Gastrocnemius medialis (tissue), 4 donors: ENCODE results near the gene ROPN1L.

ENCODE experiments used
- CTCF ChIP-seq, 5 experiments: fragments of 450-650 bp in 3 of 5; fragments of 200-600 bp in 2 of 5; sonication (generic) in 2 of 5; IDR thresholded peaks in 4 of 5; conservative IDR thresholded peaks in 1 of 5; 1 replicate in 4 of 5; 2 replicates in 1 of 5; pipeline ENCODE4 v1.5.1; 2016 to 2019; ENCODE audit warnings: antibody characterized with exemption in 5 of 5, mild to moderate bottlenecking in 3 of 5, moderate library complexity in 3 of 5
- POLR2A ChIP-seq, 2 donors: fragments of 450-650 bp; IDR thresholded peaks; one replicate each; pipeline ENCODE4 v1.6.1; 2017; ENCODE audit warnings: antibody characterized with exemption in 2 of 2, mild to moderate bottlenecking in 2 of 2, moderate library complexity in 2 of 2

- no peak for TF ChIP-seq POLR2A (IDR thresholded peaks at IDR 0.05)
- TF ChIP-seq CTCF (IDR thresholded peaks at IDR 0.05 in 4 of 5, conservative IDR thresholded peaks at IDR 0.05 in 1 of 5) = no peak
Observed at GRCh38 chr5:10420468-10420867, 21.2 kb upstream of the ROPN1L start.
